Psoas muscle (tissue), 8 donors: ENCODE results near the gene RAB11FIP4. TPM values are rescaled to one million over a fixed set of nuclear protein-coding genes. Genes with fewer than 3 reads are reported as not detected.

Source experiments
- ATAC-seq, 4 donors: fragments of 200-7000 bp; cut with Tn5 transposase; one replicate each; pipeline ENCODE4 v1.9.1; 2020; ENCODE audit warnings: moderate library complexity in 3 of 4, mild to moderate bottlenecking in 2 of 4
- DNase-seq, 2 donors: peaks; one replicate each; pipeline ENCODE4 v3.0.0-alpha.2; 2020
- H3K27ac ChIP-seq: fragments of 200-600 bp; one replicate; pipeline ENCODE4 v1.8.0; 2022
- H3K27me3 ChIP-seq, 3 donors: fragments of 200-600 bp in 1 of 3; one replicate each; pipeline versions ENCODE4 v1.6.1 to v1.8.0; 2013 to 2022; ENCODE audit warnings: low read length in 2 of 3, mild to moderate bottlenecking in 2 of 3, moderate library complexity in 1 of 3; ENCODE audit not compliant: insufficient read depth in 3 of 3
- H3K36me3 ChIP-seq, 2 donors: fragments of 200-600 bp in 1 of 2; one replicate each; pipeline versions ENCODE4 v1.6.1 to v1.8.0; 2013 to 2022; ENCODE audit warnings: low read depth in 1 of 2, mild to moderate bottlenecking in 1 of 2, moderate library complexity in 1 of 2; ENCODE audit not compliant: insufficient read depth in 1 of 2
- H3K4me1 ChIP-seq: fragments of 200-600 bp; one replicate; pipeline ENCODE4 v1.8.0; 2022
- H3K4me3 ChIP-seq: fragments of 200-600 bp; one replicate; pipeline ENCODE4 v1.8.0; 2022; ENCODE audit warnings: mild to moderate bottlenecking
- H3K9me3 ChIP-seq: fragments of 200-600 bp; one replicate; pipeline ENCODE4 v1.8.0; 2022
- WGBS, 3 donors: extraction: QIAGEN DNeasy Blood & Tissue Kit; methylation state at CpG; one replicate each; pipeline versions ENCODE4 v1.1.6 to v1.1.7; 2013; 5-methylcytosine and 5-hydroxymethylcytosine counted together
- intact Hi-C, 2 donors: fragments of 100-400 bp; cut with DNase I; formaldehyde crosslinking; loops; one replicate each; pipeline versions ENCODE4 v1.11.0 to v1.14.2; 2022
- polyA plus RNA-seq, 3 donors: library from polyadenylated mRNA; stranded (reverse); fragments of 200-250 nt; gene quantifications; one replicate each; pipeline ENCODE4 v1.2.3, GENCODE V29; 2013
- total RNA-seq, 4 donors: library from RNA; stranded (reverse); fragmentation: NEBNext Ultra II Directional in 2 of 4; extraction: Animal tissue kit (Norgen Biotek cat#: 25700) in 2 of 4; gene quantifications; one replicate each; pipeline versions ENCODE4 v1.2.1 to v1.2.4, GENCODE V29; 2021 to 2023
- TF ChIP-seq, protein P1 (sequence below): fragments of 200-600 bp; IDR thresholded peaks from one replicate; pipeline ENCODE4 v1.8.0; 2022; ENCODE audit warnings: antibody characterized with exemption
- donor health status: healthy with polysubstance abuse.
- donor health status: DM: no; HTN: no; CAD: no; lungs with moderate emphysema.
- donor health status: Bipolar disorder and iron deficiency.
- donor health status: healthy.
- donor health status: DM: yes; HTN: yes; CAD: no.
- donor health status: DM: no; HTN: no; CAD: no.
- donor health status: DM: no; HTN: no; CAD: no.
- donor health status: DM: yes; HTN: yes; CAD: no.

The RAB11FIP4 gene
- total and polyA plus RNA-seq, 7 donors, result 0.04 to 1.8 (median 0.41) TPM

DNA sequence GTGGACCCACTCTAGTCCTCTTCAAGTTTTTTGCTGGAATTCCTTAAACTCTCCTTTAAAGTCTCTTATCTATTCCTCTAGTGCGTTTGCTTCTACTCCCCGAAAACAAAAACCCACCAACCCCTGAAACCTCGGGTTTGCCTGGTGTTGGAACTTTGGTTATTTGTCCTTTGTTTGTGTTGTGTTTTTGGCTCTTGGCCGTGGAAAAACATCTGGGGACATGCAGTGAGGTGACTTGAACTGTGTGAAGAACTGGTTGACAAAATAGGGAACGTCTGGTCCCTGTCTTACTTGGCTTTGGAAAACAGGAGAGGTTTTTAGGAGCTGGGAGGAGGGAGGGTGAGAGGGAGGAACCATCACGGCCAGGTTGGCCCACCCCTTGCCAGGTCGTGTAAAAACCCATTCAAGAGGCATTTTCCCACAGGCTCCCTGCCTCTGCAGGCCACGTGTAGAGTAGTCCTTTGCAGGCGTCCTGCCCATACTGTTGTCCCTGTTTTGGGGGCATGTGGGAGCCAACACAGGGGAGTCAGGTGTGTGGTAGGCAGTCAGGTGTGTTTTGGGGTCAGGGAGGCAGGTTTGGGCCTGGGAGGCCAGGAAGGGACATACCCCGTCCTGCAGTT is 169.3 kb downstream of the RAB11FIP4 start:
- Histone ChIP-seq H3K4me1 (peaks cover 4% of the 10 kb centered on the region), H3K9me3 (no peaks in the 10 kb centered on the region), H3K36me3 (no peaks in the 10 kb centered on the region), H3K4me3 (peak overlapping the region; percentile 76), H3K27ac (peak overlapping the region; percentile 80), H3K27me3 (peaks cover 0 to 7% (median 2%) of the 10 kb centered on the region in 3 donors)
- intact Hi-C loops, result no loop called here
- WGBS, 3 donors, result 55 to 69% (median 58%) methylated on average over 10 of the region's 10 CpGs
- TF ChIP-seq, protein P1, sequence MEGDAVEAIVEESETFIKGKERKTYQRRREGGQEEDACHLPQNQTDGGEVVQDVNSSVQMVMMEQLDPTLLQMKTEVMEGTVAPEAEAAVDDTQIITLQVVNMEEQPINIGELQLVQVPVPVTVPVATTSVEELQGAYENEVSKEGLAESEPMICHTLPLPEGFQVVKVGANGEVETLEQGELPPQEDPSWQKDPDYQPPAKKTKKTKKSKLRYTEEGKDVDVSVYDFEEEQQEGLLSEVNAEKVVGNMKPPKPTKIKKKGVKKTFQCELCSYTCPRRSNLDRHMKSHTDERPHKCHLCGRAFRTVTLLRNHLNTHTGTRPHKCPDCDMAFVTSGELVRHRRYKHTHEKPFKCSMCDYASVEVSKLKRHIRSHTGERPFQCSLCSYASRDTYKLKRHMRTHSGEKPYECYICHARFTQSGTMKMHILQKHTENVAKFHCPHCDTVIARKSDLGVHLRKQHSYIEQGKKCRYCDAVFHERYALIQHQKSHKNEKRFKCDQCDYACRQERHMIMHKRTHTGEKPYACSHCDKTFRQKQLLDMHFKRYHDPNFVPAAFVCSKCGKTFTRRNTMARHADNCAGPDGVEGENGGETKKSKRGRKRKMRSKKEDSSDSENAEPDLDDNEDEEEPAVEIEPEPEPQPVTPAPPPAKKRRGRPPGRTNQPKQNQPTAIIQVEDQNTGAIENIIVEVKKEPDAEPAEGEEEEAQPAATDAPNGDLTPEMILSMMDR, result no peak
- no peak for DNase-seq
- ATAC-seq, result no peak

DNA sequence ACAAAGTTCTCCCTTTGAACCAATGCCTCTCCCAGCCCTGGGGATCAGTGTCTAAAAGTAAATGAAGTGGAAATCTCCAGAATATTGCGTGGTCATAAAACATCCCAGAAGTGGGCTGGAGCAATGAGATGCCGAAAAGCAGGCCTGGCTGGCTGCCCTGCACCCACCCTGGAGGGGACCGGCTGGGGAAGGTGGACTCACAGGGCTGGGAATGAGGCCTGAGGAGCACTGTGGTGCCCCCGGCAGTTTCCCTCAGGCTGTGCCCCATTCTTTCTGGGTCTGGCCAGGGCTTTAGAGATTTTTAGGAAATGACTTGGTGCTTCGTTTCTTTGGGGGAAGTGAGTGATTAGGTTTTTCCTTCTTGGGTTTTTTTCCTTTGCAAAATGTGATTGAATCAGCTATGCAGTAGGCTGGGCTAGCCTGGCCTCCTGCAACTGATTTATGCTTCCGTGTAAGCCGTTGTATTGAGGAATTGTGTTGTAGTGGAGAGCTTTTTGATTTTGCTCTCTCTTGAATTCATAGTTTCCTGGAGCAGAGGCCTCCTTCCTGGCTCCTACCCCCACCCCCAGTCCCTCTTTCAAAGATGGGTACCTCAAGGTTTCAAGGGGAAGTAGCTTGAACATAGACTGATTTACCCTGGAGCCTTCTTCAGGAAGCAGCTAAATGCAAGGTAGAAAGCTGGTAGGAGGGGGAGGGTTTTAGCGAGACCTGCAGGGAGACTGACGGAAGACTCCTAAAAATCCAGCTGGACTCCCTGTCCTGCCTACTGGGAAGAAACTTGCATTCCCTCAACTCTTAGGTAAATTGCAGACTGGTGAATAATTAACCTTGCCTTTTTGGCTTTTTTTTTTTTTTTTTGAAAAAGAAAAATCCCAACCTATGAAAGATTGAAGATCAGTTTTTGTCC is 170.2 kb downstream of the RAB11FIP4 start:
- WGBS, 3 donors, result 72 to 76% (median 73%) methylated on average over 9 of the region's 9 CpGs
- TF ChIP-seq, protein P1, result no peak
- DNase-seq, result peak in 1 of 2 donors; percentile 52
- peaks cover 0 to 7% (median 2%) of the 10 kb centered on the region in 3 donors for H3K27me3 ChIP-seq
- intact Hi-C loops, result no loop called here
- H3K36me3 ChIP-seq, result no peaks in the 10 kb centered on the region
- H3K9me3 ChIP-seq, result no peaks in the 10 kb centered on the region
- H3K4me1 ChIP-seq, result peaks cover 4% of the 10 kb centered on the region
- ATAC-seq, result no peak
- H3K4me3 ChIP-seq, result peak overlapping the region; percentile 76
- peak overlapping the region; percentile 16 for H3K27ac ChIP-seq

DNA sequence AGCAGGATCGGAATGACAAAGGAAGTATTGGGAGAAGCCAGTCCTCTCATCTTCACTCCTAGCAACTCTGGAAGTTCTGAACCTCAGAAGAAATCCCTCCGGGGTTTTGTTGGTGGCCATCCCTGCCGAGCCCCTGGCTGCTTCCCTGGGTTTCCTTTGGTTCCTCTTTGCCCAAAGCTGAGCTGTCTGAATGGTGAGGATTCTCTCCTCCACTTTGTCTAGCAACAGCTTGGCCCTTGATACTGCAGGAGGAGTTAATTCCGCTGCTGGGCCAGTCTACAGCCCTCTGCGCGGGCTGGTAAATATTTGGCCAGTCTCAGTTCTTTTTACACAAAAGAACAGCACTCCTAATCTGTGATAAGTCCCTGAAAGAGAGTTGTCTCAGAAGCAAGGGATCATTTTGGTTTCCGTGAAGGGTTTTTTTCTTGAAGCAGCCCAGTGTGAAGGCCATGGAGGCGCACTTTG is 170.9 kb downstream of the RAB11FIP4 start:
- Histone ChIP-seq H3K27ac (no peak overlapping the region), H3K36me3 (no peaks in the 10 kb centered on the region), H3K4me3 (no peak overlapping the region), H3K4me1 (peaks cover 4% of the 10 kb centered on the region), H3K9me3 (no peaks in the 10 kb centered on the region), H3K27me3 (peaks cover 0 to 7% (median 2%) of the 10 kb centered on the region in 3 donors)
- WGBS, 3 donors, result 90 to 91% (median 90%) methylated on average over 8 of the region's 8 CpGs
- ATAC-seq (no peak), DNase-seq (no peak)
- intact Hi-C loops, result no loop called here
- TF ChIP-seq, protein P1, result no peak

DNA sequence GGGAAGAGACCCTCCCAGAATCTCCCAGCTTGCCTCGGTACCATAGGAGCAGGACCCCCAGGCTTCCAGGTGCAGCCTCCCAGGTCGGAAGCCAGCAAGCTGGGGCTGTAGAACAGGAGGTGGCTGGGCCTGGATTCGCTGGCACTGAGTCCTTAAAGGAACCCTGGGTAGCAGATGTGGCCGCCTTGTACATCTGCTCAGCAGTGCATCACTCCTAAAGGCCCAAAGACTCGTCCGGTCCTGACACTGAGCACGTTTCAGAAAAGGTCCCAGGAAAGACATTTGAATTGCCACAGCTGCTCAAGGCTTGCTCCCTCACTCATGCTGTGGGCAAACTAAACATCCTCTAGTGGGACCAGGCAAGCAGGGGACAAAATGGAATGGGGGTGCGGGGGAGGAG is 172.8 kb downstream of the RAB11FIP4 start:
- Histone ChIP-seq H3K36me3 (no peaks in the 10 kb centered on the region), H3K9me3 (no peaks in the 10 kb centered on the region), H3K27me3 (peaks cover 0 to 7% (median 1%) of the 10 kb centered on the region in 3 donors), H3K4me3 (no peak overlapping the region), H3K27ac (no peak overlapping the region), H3K4me1 (no peaks in the 10 kb centered on the region)
- 78 to 85% (median 85%) methylated on average over 8 of the region's 8 CpGs for WGBS, 3 donors
- DNase-seq, result no peak
- TF ChIP-seq, protein P1, result no peak
- no peak for ATAC-seq
- intact Hi-C loops, result no loop called here
